Inflammatory macrophage treated with lipopolysaccharide for 1 hour (primary cell): ENCODE measurements around the gene NRAS.

Experiments used
- DNase-seq, 2 donors: peaks; one replicate each; pipeline ENCODE4 v3.0.0-alpha.2; 2020 to 2022

NRAS gene

GRCh38 chr1:114725230-114725629 lies 8.7 kb upstream of the NRAS start:
- no peak for DNase-seq

GRCh38 chr1:114723915-114724314 lies 7.3 kb upstream of the NRAS start:
- no peak for DNase-seq

- DNase-seq, result no peak
Observed at GRCh38 chr1:114723457-114723856, 6.9 kb upstream of the NRAS start.

GRCh38 chr1:114720492-114720891 lies 3.9 kb upstream of the NRAS start:
- DNase-seq, result no peak

DNA sequence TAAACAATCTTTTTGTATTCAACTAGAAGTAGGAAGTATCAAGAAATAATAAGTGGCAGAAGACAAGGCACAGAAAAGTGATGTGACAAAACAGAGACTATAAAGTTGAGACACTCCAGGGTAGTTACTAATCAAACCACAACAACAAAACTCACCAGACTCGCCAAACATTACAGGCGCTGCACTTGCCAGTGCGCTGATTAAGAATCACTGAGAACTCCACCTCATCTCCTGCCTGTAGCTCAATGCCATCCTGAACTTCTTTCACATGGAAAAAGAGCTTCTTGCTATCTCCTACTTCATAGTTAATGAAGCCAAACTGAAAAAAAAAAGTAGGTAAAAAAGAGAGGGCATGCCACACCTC lies 2.8 kb upstream of the NRAS start:
- no peak for DNase-seq

DNA sequence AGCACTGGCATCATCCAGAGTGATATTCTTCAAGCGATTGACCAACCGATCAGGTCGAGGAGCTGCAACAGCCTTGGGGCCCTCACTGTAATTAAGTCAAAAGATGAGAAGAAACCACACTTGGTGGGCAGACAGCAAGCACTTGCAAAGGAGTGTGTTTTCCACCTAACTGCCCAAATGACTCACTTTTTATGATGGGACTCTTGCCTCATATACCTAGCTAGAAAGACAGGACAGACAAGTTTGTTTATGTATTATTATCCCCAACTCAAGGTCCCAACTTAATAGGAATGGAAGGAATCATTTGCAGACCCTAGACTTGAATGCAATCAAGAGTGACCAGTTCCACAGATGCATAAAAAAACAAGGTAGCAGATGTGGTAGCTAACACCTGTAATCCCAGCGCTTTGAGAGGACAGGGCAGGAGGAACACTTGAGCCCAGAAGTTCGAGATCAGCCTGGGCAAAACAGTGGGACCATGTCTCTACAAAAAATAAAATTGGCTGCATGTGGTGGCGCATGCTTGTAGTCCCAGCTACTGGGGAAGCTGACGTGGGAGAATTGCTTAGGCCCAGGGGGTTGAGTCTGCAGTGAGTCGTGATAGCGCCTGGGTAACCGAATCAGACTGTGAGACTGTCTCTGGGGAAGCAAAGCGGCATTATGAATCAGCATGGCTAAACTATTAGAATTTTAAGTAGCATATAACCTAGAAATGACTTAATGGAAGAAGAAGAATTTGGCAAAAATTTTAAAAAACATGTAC lies 2.3 kb upstream of the NRAS start:
- no peak for DNase-seq

DNA sequence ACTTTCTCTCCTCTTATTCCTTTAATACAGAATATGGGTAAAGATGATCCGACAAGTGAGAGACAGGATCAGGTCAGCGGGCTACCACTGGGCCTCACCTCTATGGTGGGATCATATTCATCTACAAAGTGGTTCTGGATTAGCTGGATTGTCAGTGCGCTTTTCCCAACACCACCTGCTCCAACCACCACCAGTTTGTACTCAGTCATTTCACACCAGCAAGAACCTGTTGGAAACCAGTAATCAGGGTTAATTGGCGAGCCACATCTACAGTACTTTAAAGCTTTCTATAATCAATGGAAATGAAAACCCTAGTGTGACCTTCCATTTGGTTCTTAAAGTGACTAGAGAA lies 643 bp downstream of the NRAS start:
- no peak for DNase-seq

GRCh38 chr1:114712977-114713376 lies 3.6 kb downstream of the NRAS start:
- no peak for DNase-seq

- DNase-seq, result no peak
Observed at GRCh38 chr1:114710360-114710759, 6.2 kb downstream of the NRAS start.

DNA sequence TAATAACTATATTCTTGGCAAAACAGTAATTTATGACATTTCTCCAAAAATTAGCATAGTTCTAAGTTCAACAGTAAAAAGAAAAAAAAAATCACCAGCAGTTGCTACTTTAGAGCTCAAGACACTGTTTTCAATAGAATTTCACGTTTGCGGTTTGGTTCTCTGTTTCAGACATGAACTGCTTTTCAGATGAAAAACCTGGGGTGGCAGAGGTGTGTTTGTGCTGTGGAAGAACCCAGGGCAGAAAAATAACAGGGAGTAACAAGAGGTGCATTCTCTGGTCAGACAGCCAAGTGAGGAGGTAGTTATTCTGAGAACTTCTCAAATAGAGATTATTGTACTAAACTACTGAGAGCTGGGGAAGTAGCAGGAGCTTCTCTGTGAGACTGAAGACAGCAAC lies 9.0 kb downstream of the NRAS start:
- DNase-seq, result no peak

- no peak for DNase-seq
Observed at GRCh38 chr1:114703242-114703641, 13.3 kb downstream of the NRAS start.

- DNase-seq, result no peak
Observed at GRCh38 chr1:114702737-114703136, 13.8 kb downstream of the NRAS start.

DNA sequence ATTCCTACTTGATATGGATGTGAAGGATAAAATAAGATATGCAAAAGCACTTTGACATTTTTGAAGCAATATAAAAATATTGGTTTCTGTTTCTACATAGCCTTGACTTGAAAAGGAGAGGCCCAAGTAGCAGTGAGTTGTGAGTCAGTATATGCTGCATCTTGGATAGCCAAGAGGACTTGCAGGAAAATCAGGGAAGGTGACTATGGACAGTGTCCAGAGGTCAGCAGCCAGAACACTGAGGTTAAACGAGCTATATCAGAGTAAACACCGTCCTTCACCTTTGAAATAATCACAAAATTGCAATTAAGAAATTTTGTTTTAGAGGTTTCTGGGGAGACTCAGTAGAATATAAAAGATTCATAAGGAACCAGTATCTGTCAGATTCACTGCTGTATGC lies 14.6 kb downstream of the NRAS start:
- no peak for DNase-seq

- no peak for DNase-seq
Observed at GRCh38 chr1:114700036-114700600, 16.5 kb downstream of the NRAS start.

DNA sequence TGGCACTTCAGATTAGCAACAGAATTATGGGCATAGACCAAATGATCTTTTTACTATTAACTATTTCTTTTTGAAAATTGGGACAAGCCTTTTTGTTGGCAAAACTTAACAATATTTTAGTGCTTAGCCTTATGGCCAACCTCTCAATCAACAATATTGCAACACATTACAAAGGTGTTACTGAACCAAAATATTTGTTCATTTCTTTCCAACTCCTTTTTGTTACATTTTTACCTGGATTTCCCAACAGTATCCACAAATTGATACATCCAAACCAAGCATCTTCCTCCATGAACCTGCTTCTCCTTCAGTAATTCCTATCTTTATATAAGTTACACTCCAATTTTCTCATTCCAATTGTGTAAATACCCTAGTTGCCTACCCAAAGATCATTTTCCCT lies 19.8 kb downstream of the NRAS start:
- no peak for DNase-seq

DNA sequence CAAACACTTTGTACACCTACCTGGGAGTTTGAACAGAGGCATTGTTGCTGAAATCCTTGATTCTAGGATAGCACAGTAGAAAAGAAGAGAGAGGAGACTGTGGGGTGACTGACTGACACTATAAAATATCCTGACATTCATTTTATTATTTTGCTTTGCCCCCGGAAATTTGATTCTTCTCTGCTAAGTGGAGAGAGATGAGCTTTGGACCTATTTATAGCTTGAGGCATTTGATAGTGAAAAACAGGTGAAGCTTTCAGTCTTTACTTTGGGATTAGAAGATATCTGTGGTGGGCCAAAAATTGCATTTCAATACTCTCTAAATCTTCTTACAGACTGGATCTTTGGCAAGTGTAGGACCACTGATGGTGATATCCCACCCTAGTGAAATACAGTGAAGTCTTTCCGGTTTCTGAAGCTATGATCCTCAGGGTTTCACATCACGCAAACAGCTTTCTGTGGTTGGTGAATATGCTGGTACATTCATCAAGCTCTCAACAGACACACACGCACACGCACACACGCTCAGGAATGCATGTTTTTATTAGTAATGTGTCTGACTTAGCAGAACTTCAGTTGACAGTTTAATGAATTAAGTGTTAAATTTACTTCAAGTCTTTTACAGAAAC lies 21.0 kb downstream of the NRAS start, which contains the start of gene AMPD1:
TSS of gene AMPD1 (minus strand) at position 117 of the 629 bp plus-strand sequence. CDS start at position 42, 75 bp downstream.
- DNase-seq, result no peak

- no peak for DNase-seq
Observed at GRCh38 chr1:114694540-114695310, 21.8 kb downstream of the NRAS start.

DNA sequence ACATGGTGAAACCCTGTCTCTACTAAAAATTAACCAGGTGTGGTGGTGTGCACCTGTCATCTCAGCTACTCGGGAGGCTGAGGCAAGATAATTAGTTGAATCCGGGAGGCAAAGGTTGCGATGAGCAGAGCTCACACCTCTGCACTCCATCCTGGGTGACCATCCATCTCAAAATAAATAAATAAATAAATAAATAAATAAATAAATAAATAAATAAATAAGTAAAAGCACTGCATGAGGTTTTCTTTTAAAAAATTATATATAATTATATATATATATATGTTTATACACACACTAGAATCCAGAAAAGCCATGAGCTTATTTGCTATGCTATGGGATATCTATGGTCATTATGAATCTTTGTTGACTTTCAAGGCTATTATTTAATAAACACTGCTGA lies 23.6 kb downstream of the NRAS start:
- no peak for DNase-seq

- no peak for DNase-seq
Observed at GRCh38 chr1:114691061-114691460, 25.5 kb downstream of the NRAS start.

GRCh38 chr1:114690148-114690547 lies 26.4 kb downstream of the NRAS start:
- DNase-seq, result peak in 1 of 2 donors; percentile 32

- DNase-seq, result no peak
Observed at GRCh38 chr1:114688526-114688925, 28.0 kb downstream of the NRAS start.

GRCh38 chr1:114685851-114686250 lies 30.7 kb downstream of the NRAS start:
- DNase-seq, result no peak

GRCh38 chr1:114677691-114678090 lies 38.9 kb downstream of the NRAS start:
- no peak for DNase-seq

DNA sequence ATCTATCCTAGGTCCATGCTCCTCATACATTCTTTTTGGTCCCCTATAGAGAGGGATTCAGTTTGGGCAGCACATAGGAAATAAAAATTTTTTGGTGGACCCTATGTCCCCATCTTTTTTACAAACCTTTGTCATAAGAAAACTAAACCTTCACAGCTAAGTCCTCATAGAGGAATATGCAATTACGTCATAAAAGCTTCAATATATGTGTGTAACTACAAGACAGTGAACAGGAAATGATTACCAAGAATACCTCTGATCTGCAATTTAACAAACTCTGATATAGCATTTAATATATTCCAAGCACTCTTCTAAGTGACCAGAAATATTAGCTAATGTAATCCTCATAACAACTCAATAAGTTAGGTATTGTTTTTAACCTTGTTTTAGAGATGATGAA lies 40.5 kb downstream of the NRAS start:
- no peak for DNase-seq
